Activated naive CD8-positive, alpha-beta T cell treated with anti-CD3 and anti-CD28 coated beads, Interleukin-2, amount 50 U/mL, for 24 hours (primary cell): ENCODE results near the gene C1QB.
"Not testable (repeated sequence)": the region's sequence is repeated elsewhere in the genome, so short reads cannot be mapped to it uniquely, and the experiment has no call there.

Source experiments
- ATAC-seq: fragments of 150-1000 bp; cut with Tn5 transposase; one replicate; pipeline ENCODE4 v1.10.0; 2021
- DNase-seq: peaks from one replicate; pipeline ENCODE4 v3.0.0; 2021
- H3K27ac Mint-ChIP-seq: one replicate; pipeline ENCODE4 v1.8.0; 2021; ENCODE audit warnings: mild to moderate bottlenecking, mixed read lengths
- H3K27me3 Mint-ChIP-seq: one replicate; pipeline ENCODE4 v1.8.0; 2021; ENCODE audit warnings: mixed read lengths
- H3K36me3 Mint-ChIP-seq: one replicate; pipeline ENCODE4 v1.8.0; 2021; ENCODE audit warnings: low read depth, mixed read lengths
- H3K4me1 Mint-ChIP-seq: one replicate; pipeline ENCODE4 v1.8.0; 2021; ENCODE audit warnings: mixed read lengths
- H3K4me3 Mint-ChIP-seq: one replicate; pipeline ENCODE4 v1.8.0; 2021; ENCODE audit warnings: mild to moderate bottlenecking, moderate library complexity, mixed read lengths
- H3K9me3 Mint-ChIP-seq: one replicate; pipeline ENCODE4 v1.8.0; 2021; ENCODE audit warnings: mixed read lengths

The C1QB gene

GRCh38 chr1:22666412-22666811 lies 13.4 kb downstream of the C1QB start:
- no peaks in the 10 kb centered on the region for H3K4me1 Mint-ChIP-seq

GRCh38 chr1:22668840-22669239 lies 15.8 kb downstream of the C1QB start:
- ATAC-seq, H3K4me3 Mint-ChIP-seq, DNase-seq, H3K9me3 Mint-ChIP-seq, H3K4me1 Mint-ChIP-seq, H3K36me3 Mint-ChIP-seq, H3K27ac Mint-ChIP-seq: not testable (repeated sequence)
- peaks cover 33% of the 10 kb centered on the region for H3K27me3 Mint-ChIP-seq

More at GRCh38 chr1:22666412-22666811, 13.4 kb downstream of the C1QB start:
- H3K27ac Mint-ChIP-seq, result no peak overlapping the region
- DNase-seq, result no peak
- ATAC-seq, result no peak
- H3K27me3 Mint-ChIP-seq, result peaks cover 16% of the 10 kb centered on the region
- H3K9me3 Mint-ChIP-seq, result no peaks in the 10 kb centered on the region
- H3K4me3 Mint-ChIP-seq, result no peak overlapping the region
- no peaks in the 10 kb centered on the region for H3K36me3 Mint-ChIP-seq

- peaks cover 48% of the 10 kb centered on the region for H3K27me3 Mint-ChIP-seq
- no peaks in the 10 kb centered on the region for H3K4me1 Mint-ChIP-seq
- no peak overlapping the region for H3K27ac Mint-ChIP-seq
- no peaks in the 10 kb centered on the region for H3K36me3 Mint-ChIP-seq
- DNase-seq (no peak), ATAC-seq (no peak)
- no peaks in the 10 kb centered on the region for H3K9me3 Mint-ChIP-seq
- H3K4me3 Mint-ChIP-seq, result no peak overlapping the region
Measured at GRCh38 chr1:22670352-22670975, 17.4 kb downstream of the C1QB start.

GRCh38 chr1:22671999-22672398 lies 19.0 kb downstream of the C1QB start:
- Mint-ChIP-seq H3K27ac (no peak overlapping the region), H3K36me3 (no peaks in the 10 kb centered on the region), H3K4me3 (no peak overlapping the region), H3K27me3 (peaks cover 52% of the 10 kb centered on the region), H3K4me1 (no peaks in the 10 kb centered on the region), H3K9me3 (no peaks in the 10 kb centered on the region)
- no peak for ATAC-seq
- no peak for DNase-seq

- peak; percentile 28 for DNase-seq
Measured at GRCh38 chr1:22673486-22674409, 20.7 kb downstream of the C1QB start.

GRCh38 chr1:22674410-22674749 lies 21.3 kb downstream of the C1QB start:
- H3K27ac Mint-ChIP-seq, result no peak overlapping the region
- H3K27me3 Mint-ChIP-seq, result peaks cover 45% of the 10 kb centered on the region
- no peak overlapping the region for H3K4me3 Mint-ChIP-seq
- no peaks in the 10 kb centered on the region for H3K9me3 Mint-ChIP-seq
- ATAC-seq (no peak), DNase-seq (no peak)
- no peaks in the 10 kb centered on the region for H3K36me3 Mint-ChIP-seq
- no peaks in the 10 kb centered on the region for H3K4me1 Mint-ChIP-seq

More at GRCh38 chr1:22673486-22674409, 20.7 kb downstream of the C1QB start:
- no peaks in the 10 kb centered on the region for H3K9me3 Mint-ChIP-seq
- no peaks in the 10 kb centered on the region for H3K4me1 Mint-ChIP-seq
- H3K4me3 Mint-ChIP-seq, result no peak overlapping the region
- H3K27me3 Mint-ChIP-seq, result peaks cover 49% of the 10 kb centered on the region
- no peaks in the 10 kb centered on the region for H3K36me3 Mint-ChIP-seq
- H3K27ac Mint-ChIP-seq, result no peak overlapping the region
- peak; percentile 70 for ATAC-seq

GRCh38 chr1:22676151-22676550 lies 23.1 kb downstream of the C1QB start:
- H3K4me3 Mint-ChIP-seq, DNase-seq, H3K4me1 Mint-ChIP-seq, H3K36me3 Mint-ChIP-seq, H3K9me3 Mint-ChIP-seq, H3K27ac Mint-ChIP-seq, ATAC-seq: not testable (repeated sequence)
- H3K27me3 Mint-ChIP-seq, result peaks cover 39% of the 10 kb centered on the region

GRCh38 chr1:22676916-22677583 lies 24.0 kb downstream of the C1QB start:
- H3K9me3 Mint-ChIP-seq, result no peaks in the 10 kb centered on the region
- DNase-seq (no peak), ATAC-seq (no peak)
- no peaks in the 10 kb centered on the region for H3K4me1 Mint-ChIP-seq
- no peak overlapping the region for H3K4me3 Mint-ChIP-seq
- no peaks in the 10 kb centered on the region for H3K36me3 Mint-ChIP-seq
- no peak overlapping the region for H3K27ac Mint-ChIP-seq
- H3K27me3 Mint-ChIP-seq, result peaks cover 33% of the 10 kb centered on the region

- Mint-ChIP-seq H3K27ac (no peak overlapping the region), H3K9me3 (no peaks in the 10 kb centered on the region), H3K4me1 (no peaks in the 10 kb centered on the region), H3K27me3 (peaks cover 21% of the 10 kb centered on the region), H3K4me3 (no peak overlapping the region), H3K36me3 (no peaks in the 10 kb centered on the region)
- ATAC-seq (no peak), DNase-seq (no peak)
Measured at GRCh38 chr1:22677931-22678896, 25.2 kb downstream of the C1QB start.

GRCh38 chr1:22680726-22681125 lies 27.7 kb downstream of the C1QB start:
- ATAC-seq (no peak), DNase-seq (no peak)
- peaks cover 19% of the 10 kb centered on the region for H3K27me3 Mint-ChIP-seq
- H3K4me1 Mint-ChIP-seq, result no peaks in the 10 kb centered on the region
- no peak overlapping the region for H3K4me3 Mint-ChIP-seq
- no peaks in the 10 kb centered on the region for H3K9me3 Mint-ChIP-seq
- H3K36me3 Mint-ChIP-seq, result no peaks in the 10 kb centered on the region
- no peak overlapping the region for H3K27ac Mint-ChIP-seq

GRCh38 chr1:22681556-22682276 lies 28.7 kb downstream of the C1QB start:
- Mint-ChIP-seq H3K4me3 (no peak overlapping the region), H3K27me3 (peaks cover 22% of the 10 kb centered on the region), H3K36me3 (no peaks in the 10 kb centered on the region), H3K27ac (no peak overlapping the region), H3K4me1 (no peaks in the 10 kb centered on the region), H3K9me3 (no peaks in the 10 kb centered on the region)
- ATAC-seq (no peak), DNase-seq (no peak)

- DNase-seq (no peak), ATAC-seq (no peak)
- Mint-ChIP-seq H3K4me1 (no peaks in the 10 kb centered on the region), H3K27ac (no peak overlapping the region), H3K9me3 (no peaks in the 10 kb centered on the region), H3K27me3 (peaks cover 25% of the 10 kb centered on the region), H3K4me3 (no peak overlapping the region), H3K36me3 (no peaks in the 10 kb centered on the region)
Measured at GRCh38 chr1:22683547-22683946, 30.5 kb downstream of the C1QB start.

- no peaks in the 10 kb centered on the region for H3K36me3 Mint-ChIP-seq
- H3K27me3 Mint-ChIP-seq, result peaks cover 28% of the 10 kb centered on the region
- ATAC-seq, result no peak
- no peak overlapping the region for H3K27ac Mint-ChIP-seq
- H3K4me1 Mint-ChIP-seq, result no peaks in the 10 kb centered on the region
- H3K4me3 Mint-ChIP-seq, result no peak overlapping the region
- no peaks in the 10 kb centered on the region for H3K9me3 Mint-ChIP-seq
- DNase-seq, result no peak
Measured at GRCh38 chr1:22685591-22686059, 32.6 kb downstream of the C1QB start.
